Cardiac muscle cell (in vitro differentiated cells and primary cell): ENCODE data around the gene HDAC4. TPM values are rescaled to one million over a fixed set of nuclear protein-coding genes. Genes with fewer than 3 reads are reported as not detected.

Experiments
- DNase-seq, 2 donors: peaks; one replicate each; pipeline versions ENCODE4 v3.0.0 to v3.0.0-alpha.2; 2010 to 2017; ENCODE audit warnings: low read depth in 1 of 2, low spot score in 1 of 2
- H3K27ac ChIP-seq: fragments of 200-600 bp; sonication (generic); 2 replicates; pipeline ENCODE4 v1.5.1; 2016
- H3K27me3 ChIP-seq: fragments of 200-600 bp; sonication (generic); 2 replicates; pipeline ENCODE4 v1.6.0; 2016; ENCODE audit warnings: control low read depth
- H3K36me3 ChIP-seq: fragments of 200-600 bp; sonication (generic); 2 replicates; pipeline ENCODE4 v1.5.1; 2016; ENCODE audit warnings: control low read depth
- H3K4me1 ChIP-seq: fragments of 200-600 bp; sonication (generic); 2 replicates; pipeline ENCODE4 v1.8.1; 2017; ENCODE audit warnings: low read depth, mild to moderate bottlenecking, mixed run types
- H3K4me3 ChIP-seq: fragments of 200-600 bp; sonication (generic); 2 replicates; pipeline ENCODE4 v1.5.1; 2016; ENCODE audit warnings: mild to moderate bottlenecking
- H3K9me3 ChIP-seq: fragments of 200-600 bp; sonication (generic); 2 replicates; pipeline ENCODE4 v1.5.1; 2017; ENCODE audit warnings: low read depth, mild to moderate bottlenecking, control low read depth
- polyA plus RNA-seq: library from polyadenylated mRNA; unstranded; fragments of >200 nt; fragmentation: Nextera tagmentation; extraction: Ambion mirVana; gene quantifications from 2 replicates; pipeline ENCODE4 v1.2.1, GENCODE V29; 2016
- total RNA-seq: library from RNA; depleted of rRNA; stranded (reverse); fragments of >200 nt; gene quantifications from 2 replicates; pipeline ENCODE4 v1.2.3, GENCODE V29; 2016
- TF ChIP-seq, protein P1 (sequence below): IDR thresholded peaks from 2 replicates; pipeline ENCODE4 v1.5.1; 2012; ENCODE audit warnings: low read depth, mild to moderate bottlenecking, low read length

The HDAC4 gene
- total and polyA plus RNA-seq, 2 experiments from 2014 or later, result 7.0 to 41.6 TPM

DNA sequence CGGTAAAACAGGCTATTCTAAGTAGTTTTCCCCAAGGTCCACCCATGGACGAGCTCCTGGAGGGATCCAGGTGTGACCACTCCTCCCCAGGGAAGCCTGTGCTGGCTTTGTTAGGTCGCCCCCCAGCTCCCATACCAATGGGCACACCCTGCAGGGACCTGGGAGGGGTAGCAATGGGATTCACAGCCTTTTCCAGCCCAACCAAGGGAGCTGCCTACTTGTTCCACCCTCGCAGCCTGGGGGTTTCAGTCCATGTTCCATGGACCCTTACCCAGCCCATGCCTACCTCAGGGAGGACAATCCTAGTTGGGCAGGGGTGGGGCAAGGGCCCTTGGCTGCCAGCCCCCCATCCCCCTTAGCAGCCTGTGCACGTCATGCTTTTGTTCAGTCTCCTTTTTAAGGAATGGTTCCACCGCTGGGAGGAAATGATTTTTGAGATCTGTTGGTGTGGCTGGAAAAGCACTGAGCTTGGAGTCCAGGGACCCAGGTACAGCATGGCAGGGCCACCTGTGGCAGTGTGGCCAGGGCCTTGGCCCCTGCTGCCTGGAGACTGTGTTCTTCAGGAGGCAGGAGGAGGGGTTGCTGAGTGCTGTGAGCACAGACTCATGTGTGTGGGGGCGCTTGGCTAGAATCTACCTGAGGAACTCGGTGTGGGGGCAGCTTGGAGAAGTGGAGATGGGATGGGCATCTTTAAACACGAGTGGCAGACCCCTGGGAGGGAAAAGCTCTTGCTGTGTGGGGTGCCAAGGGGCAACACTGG lies 386.2 kb downstream of the HDAC4 start:
- Histone ChIP-seq H3K27ac (no peak overlapping the region), H3K4me1 (no peaks in the 10 kb centered on the region), H3K27me3 (no peaks in the 10 kb centered on the region), H3K36me3 (no peaks in the 10 kb centered on the region), H3K4me3 (no peak overlapping the region), H3K9me3 (no peaks in the 10 kb centered on the region)
- TF ChIP-seq, protein P1, sequence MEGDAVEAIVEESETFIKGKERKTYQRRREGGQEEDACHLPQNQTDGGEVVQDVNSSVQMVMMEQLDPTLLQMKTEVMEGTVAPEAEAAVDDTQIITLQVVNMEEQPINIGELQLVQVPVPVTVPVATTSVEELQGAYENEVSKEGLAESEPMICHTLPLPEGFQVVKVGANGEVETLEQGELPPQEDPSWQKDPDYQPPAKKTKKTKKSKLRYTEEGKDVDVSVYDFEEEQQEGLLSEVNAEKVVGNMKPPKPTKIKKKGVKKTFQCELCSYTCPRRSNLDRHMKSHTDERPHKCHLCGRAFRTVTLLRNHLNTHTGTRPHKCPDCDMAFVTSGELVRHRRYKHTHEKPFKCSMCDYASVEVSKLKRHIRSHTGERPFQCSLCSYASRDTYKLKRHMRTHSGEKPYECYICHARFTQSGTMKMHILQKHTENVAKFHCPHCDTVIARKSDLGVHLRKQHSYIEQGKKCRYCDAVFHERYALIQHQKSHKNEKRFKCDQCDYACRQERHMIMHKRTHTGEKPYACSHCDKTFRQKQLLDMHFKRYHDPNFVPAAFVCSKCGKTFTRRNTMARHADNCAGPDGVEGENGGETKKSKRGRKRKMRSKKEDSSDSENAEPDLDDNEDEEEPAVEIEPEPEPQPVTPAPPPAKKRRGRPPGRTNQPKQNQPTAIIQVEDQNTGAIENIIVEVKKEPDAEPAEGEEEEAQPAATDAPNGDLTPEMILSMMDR, result no peak
- no peak for DNase-seq

DNA sequence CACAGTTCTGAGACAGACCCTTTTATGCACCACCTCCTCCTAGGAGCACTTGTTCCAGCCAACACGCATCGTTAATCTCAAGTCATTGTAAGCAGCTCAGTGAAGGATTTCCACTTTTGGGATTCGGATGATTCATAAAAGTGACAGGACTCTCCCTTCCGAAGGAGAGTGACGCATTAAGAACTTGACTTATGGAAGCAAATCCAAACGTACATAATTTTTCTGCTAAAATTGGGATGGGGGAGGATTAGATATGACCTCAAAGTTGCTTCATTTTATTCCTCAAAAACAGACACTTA lies 387.2 kb downstream of the HDAC4 start:
- H3K27ac ChIP-seq, result no peak overlapping the region
- H3K27me3 ChIP-seq, result no peaks in the 10 kb centered on the region
- no peaks in the 10 kb centered on the region for H3K9me3 ChIP-seq
- no peaks in the 10 kb centered on the region for H3K4me1 ChIP-seq
- DNase-seq, result no peak
- no peak overlapping the region for H3K4me3 ChIP-seq
- H3K36me3 ChIP-seq, result no peaks in the 10 kb centered on the region
- TF ChIP-seq, protein P1, result no peak

DNA sequence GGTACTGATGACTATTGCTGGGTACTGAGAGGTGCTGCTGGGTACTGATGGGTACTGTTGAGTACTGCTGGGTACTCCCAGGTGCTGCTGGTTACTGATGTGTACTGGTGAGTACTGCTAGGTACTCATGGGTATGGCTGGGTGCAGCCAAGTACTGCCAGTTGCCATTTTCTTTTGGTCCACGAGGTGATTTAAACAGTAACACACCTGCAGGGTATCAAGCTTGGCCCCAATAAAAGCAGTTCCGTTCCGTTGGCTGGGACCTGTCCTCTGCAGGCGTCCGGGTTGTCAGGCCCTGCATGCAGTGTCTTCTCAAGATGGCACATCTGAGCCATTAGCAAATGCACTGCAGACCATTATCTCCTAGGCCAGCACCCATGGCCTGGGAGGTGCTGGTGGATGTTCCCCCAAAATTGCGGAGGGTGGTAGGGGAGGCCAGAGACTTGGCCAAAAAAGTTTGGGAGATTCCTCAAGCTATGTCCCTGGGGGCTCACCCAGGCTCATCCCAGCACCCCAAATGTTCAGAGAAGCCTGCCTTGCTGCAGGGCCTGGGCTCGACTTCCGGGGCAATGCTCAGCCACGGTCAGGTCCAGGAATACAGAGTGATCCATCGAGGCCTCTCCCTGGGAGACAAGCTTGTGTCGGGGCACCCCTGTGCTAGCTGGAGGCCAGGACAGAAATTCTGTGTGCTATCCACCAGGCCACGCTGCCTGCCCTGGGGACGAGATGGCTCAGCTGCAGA lies 387.7 kb downstream of the HDAC4 start:
- Histone ChIP-seq H3K36me3 (no peaks in the 10 kb centered on the region), H3K27me3 (no peaks in the 10 kb centered on the region), H3K4me3 (no peak overlapping the region), H3K27ac (no peak overlapping the region), H3K4me1 (no peaks in the 10 kb centered on the region), H3K9me3 (no peaks in the 10 kb centered on the region)
- TF ChIP-seq, protein P1, result no peak
- DNase-seq, result no peak

DNA sequence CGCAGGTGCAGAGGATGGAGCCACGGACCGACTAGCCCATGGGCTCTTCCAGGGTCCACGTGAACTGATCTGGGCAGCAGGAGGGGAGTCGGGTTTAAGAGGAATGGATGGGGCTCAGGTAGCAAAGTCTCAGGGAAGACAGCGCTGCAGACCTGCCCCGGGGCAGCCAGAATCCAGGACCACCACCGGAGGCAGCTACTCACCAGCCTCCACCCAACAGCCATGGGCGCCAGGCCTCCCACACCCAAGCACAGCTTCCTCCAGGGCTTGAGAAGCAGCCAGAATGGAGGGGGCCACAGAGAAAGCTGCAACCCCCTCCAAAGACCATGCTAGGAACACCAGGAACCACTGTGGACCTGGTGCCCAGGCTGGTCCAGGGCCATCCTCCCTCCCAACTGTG lies 388.6 kb downstream of the HDAC4 start:
- H3K27ac ChIP-seq, result no peak overlapping the region
- H3K27me3 ChIP-seq, result no peaks in the 10 kb centered on the region
- H3K9me3 ChIP-seq, result no peaks in the 10 kb centered on the region
- TF ChIP-seq, protein P1, result no peak
- no peaks in the 10 kb centered on the region for H3K4me1 ChIP-seq
- no peaks in the 10 kb centered on the region for H3K36me3 ChIP-seq
- H3K4me3 ChIP-seq, result no peak overlapping the region
- no peak for DNase-seq

DNA sequence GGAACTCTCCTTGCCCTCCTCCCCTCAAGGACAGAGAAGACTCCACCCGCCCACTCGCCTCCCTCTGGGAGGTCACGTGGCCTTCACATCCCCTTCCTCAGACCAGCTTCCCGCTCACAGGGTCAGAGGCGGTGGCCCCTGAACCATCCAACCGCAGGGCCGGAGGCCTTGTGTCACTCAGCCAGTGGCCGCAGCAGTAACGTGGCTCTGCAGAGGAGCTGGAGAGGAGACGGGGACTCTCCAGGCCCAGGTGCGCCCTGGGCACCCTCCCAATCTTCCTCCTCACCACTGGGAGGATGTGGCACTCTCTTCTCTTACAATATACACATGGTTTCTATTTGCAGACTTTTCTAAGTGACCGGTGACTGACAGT lies 391.2 kb downstream of the HDAC4 start:
- Histone ChIP-seq H3K9me3 (no peaks in the 10 kb centered on the region), H3K4me3 (no peak overlapping the region), H3K36me3 (no peaks in the 10 kb centered on the region), H3K27me3 (no peaks in the 10 kb centered on the region), H3K4me1 (no peaks in the 10 kb centered on the region), H3K27ac (no peak overlapping the region)
- TF ChIP-seq, protein P1, result no peak
- DNase-seq, result no peak
